Natural killer cell (primary cell): ENCODE data around the gene GRM1. TPM values are rescaled to one million over a fixed set of nuclear protein-coding genes. Genes with fewer than 3 reads are reported as not detected.

ENCODE experiments used
- ATAC-seq, 3 donors: fragments of 150-1000 bp in 2 of 3; fragments of 200-7000 bp in 1 of 3; cut with Tn5 transposase; 1 replicate in 1 of 3; 2 replicates in 2 of 3; pipeline ENCODE4 v1.10.0; 2021; ENCODE audit warnings: mild to moderate bottlenecking in 2 of 3, moderate library complexity in 2 of 3
- DNase-seq, 2 donors: peaks; one replicate each; pipeline versions ENCODE4 v3.0.0 to v3.0.0-alpha.2; 2013 to 2021; ENCODE audit warnings: mixed read lengths in 1 of 2
- H3K27ac ChIP-seq: one replicate; pipeline ENCODE4 v1.5.1; 2013; ENCODE audit warnings: mild to moderate bottlenecking, low read length
- H3K27me3 ChIP-seq: one replicate; pipeline ENCODE4 v1.6.1; 2013; ENCODE audit warnings: low read length; ENCODE audit not compliant: control insufficient read depth, insufficient read depth
- H3K36me3 ChIP-seq: one replicate; pipeline ENCODE4 v1.6.1; 2013; ENCODE audit warnings: low read length; ENCODE audit not compliant: control insufficient read depth, insufficient read depth
- H3K4me1 ChIP-seq: one replicate; pipeline ENCODE4 v1.6.1; 2013; ENCODE audit warnings: low read length; ENCODE audit not compliant: control insufficient read depth, insufficient read depth
- H3K4me3 ChIP-seq: one replicate; pipeline ENCODE4 v1.5.1; 2013; ENCODE audit warnings: low read length
- H3K9me3 ChIP-seq: one replicate; pipeline ENCODE4 v1.6.1; 2013; ENCODE audit warnings: low read length; ENCODE audit not compliant: control insufficient read depth, insufficient read depth
- H3K27ac Mint-ChIP-seq, 2 donors: one replicate each; pipeline ENCODE4 v1.8.0; 2022; ENCODE audit warnings: mild to moderate bottlenecking in 2 of 2, mixed read lengths in 2 of 2, moderate library complexity in 1 of 2
- H3K27me3 Mint-ChIP-seq, 2 donors: one replicate each; pipeline ENCODE4 v1.8.0; 2022; ENCODE audit warnings: low read depth in 2 of 2, mixed read lengths in 2 of 2
- H3K36me3 Mint-ChIP-seq: one replicate; pipeline ENCODE4 v1.8.0; 2022; ENCODE audit warnings: mixed read lengths
- H3K4me1 Mint-ChIP-seq, 2 donors: one replicate each; pipeline ENCODE4 v1.8.0; 2022; ENCODE audit warnings: mixed read lengths in 2 of 2
- H3K4me3 Mint-ChIP-seq: one replicate; pipeline ENCODE4 v1.8.0; 2022; ENCODE audit warnings: mild to moderate bottlenecking, moderate library complexity, mixed read lengths
- H3K9me3 Mint-ChIP-seq, 2 donors: one replicate each; pipeline ENCODE4 v1.8.0; 2022; ENCODE audit warnings: mixed read lengths in 2 of 2
- WGBS: methylation state at CpG from one replicate; pipeline ENCODE4 v1.1.7; 2013; ENCODE audit warnings: missing lambda C conversion rate; ENCODE audit not compliant: insufficient coverage; 5-methylcytosine and 5-hydroxymethylcytosine counted together
- intact Hi-C: fragments of 100-400 bp; cut with micrococcal nuclease; formaldehyde crosslinking; loops from one replicate; pipeline ENCODE4 v1.14.2; 2022
- total RNA-seq, 4 donors: library from RNA; stranded (reverse); fragments of 120-200 nt in 1 of 4; gene quantifications; one replicate each; pipeline versions ENCODE4 v1.2.3 to v1.2.4, GENCODE V29; 2013 to 2022
- TF ChIP-seq, protein P1 (sequence below): fragments of 200-600 bp; IDR thresholded peaks from one replicate; pipeline ENCODE4 v1.8.0; 2022; ENCODE audit warnings: antibody characterized with exemption

Gene GRM1
- total RNA-seq, 3 donors from 2014 or later (not counting 1 experiment from before 2014, with no cell fraction given) = not detected

DNA sequence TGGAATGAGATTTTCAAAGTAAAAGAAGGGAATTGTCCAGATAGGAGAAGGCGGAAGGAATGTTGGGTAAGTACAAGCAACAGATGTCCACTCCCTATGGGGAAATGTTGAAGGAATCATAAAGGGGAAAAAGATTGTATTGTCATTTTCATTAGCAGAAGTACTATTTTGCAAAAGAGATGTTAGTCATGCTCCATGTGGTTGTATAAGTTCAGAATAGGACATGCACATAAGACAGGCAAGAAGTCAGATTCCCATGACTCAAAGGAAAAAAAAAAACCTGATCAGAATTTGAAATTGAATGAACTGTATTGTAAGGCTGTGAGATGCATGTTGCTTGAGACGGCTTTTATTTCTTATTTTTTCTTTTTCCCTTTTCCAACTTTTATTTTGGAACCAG lies 36.8 kb downstream of the GRM1 start:
- TF ChIP-seq, protein P1, sequence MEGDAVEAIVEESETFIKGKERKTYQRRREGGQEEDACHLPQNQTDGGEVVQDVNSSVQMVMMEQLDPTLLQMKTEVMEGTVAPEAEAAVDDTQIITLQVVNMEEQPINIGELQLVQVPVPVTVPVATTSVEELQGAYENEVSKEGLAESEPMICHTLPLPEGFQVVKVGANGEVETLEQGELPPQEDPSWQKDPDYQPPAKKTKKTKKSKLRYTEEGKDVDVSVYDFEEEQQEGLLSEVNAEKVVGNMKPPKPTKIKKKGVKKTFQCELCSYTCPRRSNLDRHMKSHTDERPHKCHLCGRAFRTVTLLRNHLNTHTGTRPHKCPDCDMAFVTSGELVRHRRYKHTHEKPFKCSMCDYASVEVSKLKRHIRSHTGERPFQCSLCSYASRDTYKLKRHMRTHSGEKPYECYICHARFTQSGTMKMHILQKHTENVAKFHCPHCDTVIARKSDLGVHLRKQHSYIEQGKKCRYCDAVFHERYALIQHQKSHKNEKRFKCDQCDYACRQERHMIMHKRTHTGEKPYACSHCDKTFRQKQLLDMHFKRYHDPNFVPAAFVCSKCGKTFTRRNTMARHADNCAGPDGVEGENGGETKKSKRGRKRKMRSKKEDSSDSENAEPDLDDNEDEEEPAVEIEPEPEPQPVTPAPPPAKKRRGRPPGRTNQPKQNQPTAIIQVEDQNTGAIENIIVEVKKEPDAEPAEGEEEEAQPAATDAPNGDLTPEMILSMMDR = no peak
- Mint-ChIP-seq H3K4me3 (no peak overlapping the region), H3K27me3 (no peaks in the 10 kb centered on the region), H3K4me1 (no peaks in the 10 kb centered on the region), H3K27ac (no peak overlapping the region), H3K36me3 (no peaks in the 10 kb centered on the region), H3K9me3 (peaks cover 0 to 6% of the 10 kb centered on the region in 2 donors)
- H3K27me3 ChIP-seq = no peaks in the 10 kb centered on the region
- no peaks in the 10 kb centered on the region for H3K4me1 ChIP-seq
- H3K27ac ChIP-seq = no peak overlapping the region
- no peak for ATAC-seq
- no peaks in the 10 kb centered on the region for H3K9me3 ChIP-seq
- H3K4me3 ChIP-seq = no peak overlapping the region
- WGBS = 96% methylated on average over 1 of the region's 2 CpGs
- H3K36me3 ChIP-seq = no peaks in the 10 kb centered on the region
- no peak for DNase-seq
- intact Hi-C loops = no loop called here

- Mint-ChIP-seq H3K9me3 (peaks cover 0 to 6% of the 10 kb centered on the region in 2 donors), H3K36me3 (no peaks in the 10 kb centered on the region), H3K27me3 (no peaks in the 10 kb centered on the region), H3K4me1 (no peaks in the 10 kb centered on the region), H3K4me3 (no peak overlapping the region), H3K27ac (no peak overlapping the region)
- no peak overlapping the region for H3K4me3 ChIP-seq
- no peaks in the 10 kb centered on the region for H3K9me3 ChIP-seq
- H3K4me1 ChIP-seq = no peaks in the 10 kb centered on the region
- no peaks in the 10 kb centered on the region for H3K36me3 ChIP-seq
- intact Hi-C loops = no loop called here
- DNase-seq (no peak), ATAC-seq (no peak)
- TF ChIP-seq, protein P1 = no peak
- H3K27ac ChIP-seq = no peak overlapping the region
- 56% methylated on average over 1 of the region's 1 CpG for WGBS
- no peaks in the 10 kb centered on the region for H3K27me3 ChIP-seq
These were observed 37.6 kb downstream of the GRM1 start for GRCh38 chr6:146066506-146066905.

- 85% methylated on average over 2 of the region's 2 CpGs for WGBS
- no peaks in the 10 kb centered on the region for H3K4me1 Mint-ChIP-seq
- DNase-seq (no peak), ATAC-seq (no peak)
- no peaks in the 10 kb centered on the region for H3K4me1 ChIP-seq
- no peak overlapping the region for H3K27ac ChIP-seq
- TF ChIP-seq, protein P1 = no peak
- no peaks in the 10 kb centered on the region for H3K27me3 ChIP-seq
- no peaks in the 10 kb centered on the region for H3K36me3 Mint-ChIP-seq
- intact Hi-C loops = no loop called here
- no peak overlapping the region for H3K4me3 ChIP-seq
- H3K27me3 Mint-ChIP-seq = no peaks in the 10 kb centered on the region
- no peak overlapping the region for H3K4me3 Mint-ChIP-seq
- no peak overlapping the region for H3K27ac Mint-ChIP-seq
- H3K9me3 ChIP-seq = no peaks in the 10 kb centered on the region
- peaks cover 5 to 6% of the 10 kb centered on the region in 2 donors for H3K9me3 Mint-ChIP-seq
- no peaks in the 10 kb centered on the region for H3K36me3 ChIP-seq
These were observed 42.9 kb downstream of the GRM1 start for GRCh38 chr6:146071781-146072180.

DNA sequence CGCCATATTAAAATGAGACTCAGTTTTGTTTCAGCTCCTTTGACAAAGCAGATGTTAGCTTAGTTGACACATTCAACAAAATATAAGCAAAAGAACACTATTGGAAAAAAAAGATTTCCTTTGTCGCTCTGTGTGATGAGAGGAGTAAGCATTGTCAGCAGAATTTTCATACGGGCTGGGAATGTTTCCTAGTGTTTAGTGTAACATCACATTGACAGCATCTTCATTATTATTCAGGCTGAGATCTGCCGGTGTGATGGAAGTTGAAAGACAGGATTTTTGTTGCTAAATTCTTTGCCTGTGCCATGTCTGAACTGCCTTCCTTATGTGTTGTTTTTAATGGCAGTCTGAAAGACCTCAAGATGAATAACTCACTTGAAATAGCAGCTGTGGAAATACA lies 49.1 kb downstream of the GRM1 start:
- DNase-seq = no peak
- H3K27me3 Mint-ChIP-seq = no peaks in the 10 kb centered on the region
- no peak overlapping the region for H3K4me3 ChIP-seq
- no peaks in the 10 kb centered on the region for H3K27me3 ChIP-seq
- no peaks in the 10 kb centered on the region for H3K4me1 Mint-ChIP-seq
- no peak overlapping the region for H3K27ac Mint-ChIP-seq
- intact Hi-C loops = no loop called here
- H3K36me3 ChIP-seq = no peaks in the 10 kb centered on the region
- no peak overlapping the region for H3K27ac ChIP-seq
- no peak for ATAC-seq
- H3K4me3 Mint-ChIP-seq = no peak overlapping the region
- H3K9me3 ChIP-seq = no peaks in the 10 kb centered on the region
- no peaks in the 10 kb centered on the region for H3K4me1 ChIP-seq
- WGBS = 91% methylated on average over 4 of the region's 4 CpGs
- H3K9me3 Mint-ChIP-seq = peaks cover 12 to 15% of the 10 kb centered on the region in 2 donors
- H3K36me3 Mint-ChIP-seq = no peaks in the 10 kb centered on the region
- TF ChIP-seq, protein P1 = no peak
